GM12891 (cell line): ENCODE results near the gene RC3H1.
"Not testable (repeated sequence)": the region's sequence is repeated elsewhere in the genome, so short reads cannot be mapped to it uniquely, and the experiment has no call there.

Source experiments
- DNase-seq: peaks from one replicate; pipeline ENCODE4 v3.0.0; 2011; ENCODE audit warnings: low spot score; ENCODE audit not compliant: insufficient read length
- FAIRE-seq: peaks from 2 replicates; lab custom pipeline; 2011; peaks lifted over from hg19 to GRCh38; lab: Jason Lieb, UNC
- PAX5 ChIP-seq: IDR thresholded peaks from 2 replicates; pipeline ENCODE4 v1.6.1; 2011; ENCODE audit warnings: low read length, moderate library complexity, mild to moderate bottlenecking; ENCODE audit not compliant: insufficient read depth, severe bottlenecking
- POLR2A ChIP-seq: IDR thresholded peaks from 2 replicates; pipeline ENCODE4 v1.6.1; 2011; ENCODE audit warnings: low read depth, low read length, control low read depth
- POLR2AphosphoS5 ChIP-seq: IDR thresholded peaks from 2 replicates; pipeline ENCODE4 v1.6.1; 2011; ENCODE audit warnings: low read depth, low read length, control low read depth
- POU2F2 ChIP-seq: IDR thresholded peaks from 2 replicates; pipeline ENCODE4 v1.6.1; 2011; ENCODE audit warnings: low read depth, mild to moderate bottlenecking, control low read depth, low read length, moderate library complexity
- SPI1 ChIP-seq: IDR thresholded peaks from 2 replicates; pipeline ENCODE4 v1.6.1; 2011; ENCODE audit warnings: low read depth, low read length, control low read depth
- TAF1 ChIP-seq: IDR thresholded peaks from 2 replicates; pipeline ENCODE4 v1.6.1; 2011; ENCODE audit warnings: low read depth, low read length, control low read depth

The RC3H1 gene

GRCh38 chr1:173954179-173954578 is 68.0 kb downstream of the RC3H1 start:
- TF ChIP-seq POLR2AphosphoS5 (no peak), SPI1 (no peak), PAX5 (no peak), POU2F2 (no peak)
- DNase-seq (no peak), FAIRE-seq (no peak)

DNA sequence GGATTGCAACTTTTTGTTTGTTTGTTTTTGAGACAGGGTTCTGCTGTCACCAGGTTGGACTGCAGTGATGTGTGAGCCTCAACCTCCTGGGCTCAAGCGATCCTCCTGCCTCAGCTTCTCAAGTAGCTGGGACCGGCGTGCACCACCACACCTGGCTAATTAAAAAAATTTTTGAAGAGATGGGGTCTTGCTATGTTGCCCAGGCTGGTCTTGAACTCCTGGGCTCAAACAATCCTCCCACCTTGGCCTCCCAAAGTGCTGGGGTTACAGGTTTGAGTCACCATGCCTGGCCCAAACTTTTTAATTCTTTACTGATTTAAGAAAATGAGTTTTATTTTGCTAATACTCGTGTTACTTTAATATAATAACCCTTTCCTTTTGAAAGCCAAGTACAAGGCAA is 73.6 kb downstream of the RC3H1 start:
- FAIRE-seq (no peak), DNase-seq (no peak)
- TF ChIP-seq POLR2A (no peak), POLR2AphosphoS5 (no peak), SPI1 (no peak), PAX5 (no peak), POU2F2 (no peak), TAF1 (no peak)

DNA sequence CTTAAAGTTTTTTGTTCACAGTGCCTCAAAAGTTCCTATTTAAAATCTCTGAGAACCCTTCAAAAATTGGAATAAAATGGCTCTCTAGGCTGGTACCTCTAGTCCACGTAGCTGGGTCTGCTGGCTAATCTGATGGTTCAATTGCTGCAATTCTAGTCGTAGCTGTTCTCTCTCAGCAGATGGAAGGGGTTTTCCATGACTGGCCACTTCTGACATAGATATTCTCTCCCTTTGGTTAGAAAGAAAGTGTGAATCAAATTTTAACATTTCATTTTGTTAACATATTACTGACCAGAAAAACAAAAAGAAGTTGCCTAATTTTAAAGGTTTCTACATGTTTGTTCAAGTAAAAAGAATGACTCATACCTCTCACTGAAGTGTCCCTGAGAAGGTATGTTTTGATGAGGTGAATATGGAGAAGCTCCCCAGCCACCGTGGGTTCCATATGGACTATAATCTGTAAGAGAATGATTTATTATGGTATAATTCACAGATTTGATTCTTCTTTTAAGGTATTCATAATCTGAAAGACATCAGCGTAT is 75.7 kb downstream of the RC3H1 start:
- no peak for TF ChIP-seq SPI1
- no peak for TF ChIP-seq TAF1
- TF ChIP-seq POLR2A = no peak
- DNase-seq (no peak), FAIRE-seq (no peak)

- TF ChIP-seq POU2F2 (no peak), POLR2A (no peak), PAX5 (no peak), SPI1 (no peak), TAF1 (no peak), POLR2AphosphoS5 (no peak)
- no peak for FAIRE-seq
- no peak for DNase-seq
Observed at GRCh38 chr1:173937062-173937461, 85.1 kb downstream of the RC3H1 start.

- TF ChIP-seq POU2F2 (no peak), SPI1 (no peak), PAX5 (no peak), POLR2A (no peak), POLR2AphosphoS5 (no peak), TAF1 (no peak)
- no peak for DNase-seq
- no peak for FAIRE-seq
Observed at GRCh38 chr1:173934440-173934839, 87.7 kb downstream of the RC3H1 start.

- DNase-seq = not testable (repeated sequence)
Observed at GRCh38 chr1:173930541-173930940, 91.6 kb downstream of the RC3H1 start.

GRCh38 chr1:173925306-173926242 is 96.6 kb downstream of the RC3H1 start:
- TF ChIP-seq POLR2A = no peak
- TF ChIP-seq SPI1 = no peak
- TF ChIP-seq POLR2AphosphoS5 = no peak
- no peak for TF ChIP-seq TAF1
- no peak for TF ChIP-seq PAX5
- no peak for TF ChIP-seq POU2F2
- no peak for DNase-seq
- no peak for FAIRE-seq

More at GRCh38 chr1:173930541-173930940, 91.6 kb downstream of the RC3H1 start:
- not testable (repeated sequence) for FAIRE-seq

GRCh38 chr1:173920861-173921260 is 101.3 kb downstream of the RC3H1 start:
- FAIRE-seq (no peak), DNase-seq (no peak)
- no peak for TF ChIP-seq POU2F2
- TF ChIP-seq SPI1 = no peak
- TF ChIP-seq TAF1 = no peak
- TF ChIP-seq POLR2AphosphoS5 = no peak
- no peak for TF ChIP-seq PAX5
- no peak for TF ChIP-seq POLR2A

GRCh38 chr1:173917635-173918493 is 104.3 kb downstream of the RC3H1 start:
- no peak for FAIRE-seq
- TF ChIP-seq SPI1 (no peak), PAX5 (no peak), POLR2A (no peak), TAF1 (no peak), POLR2AphosphoS5 (no peak), POU2F2 (no peak)
- no peak for DNase-seq
